Colon (tissue), 2 donors: Measurements from ENCODE around the gene SRGAP2C.
A peak's percentile ranks its signal among the peaks of the same experiment; 100 is the strongest.
"Not testable (repeated sequence)": the region's sequence is repeated elsewhere in the genome, so short reads cannot be mapped to it uniquely, and the experiment has no call there.

Experiments used
- FAIRE-seq: peaks from 2 replicates; lab custom pipeline; 2012; peaks lifted over from hg19 to GRCh38; lab: Jason Lieb, UNC
- donor health status: control.
- donor health status: control.

The SRGAP2C gene

DNA sequence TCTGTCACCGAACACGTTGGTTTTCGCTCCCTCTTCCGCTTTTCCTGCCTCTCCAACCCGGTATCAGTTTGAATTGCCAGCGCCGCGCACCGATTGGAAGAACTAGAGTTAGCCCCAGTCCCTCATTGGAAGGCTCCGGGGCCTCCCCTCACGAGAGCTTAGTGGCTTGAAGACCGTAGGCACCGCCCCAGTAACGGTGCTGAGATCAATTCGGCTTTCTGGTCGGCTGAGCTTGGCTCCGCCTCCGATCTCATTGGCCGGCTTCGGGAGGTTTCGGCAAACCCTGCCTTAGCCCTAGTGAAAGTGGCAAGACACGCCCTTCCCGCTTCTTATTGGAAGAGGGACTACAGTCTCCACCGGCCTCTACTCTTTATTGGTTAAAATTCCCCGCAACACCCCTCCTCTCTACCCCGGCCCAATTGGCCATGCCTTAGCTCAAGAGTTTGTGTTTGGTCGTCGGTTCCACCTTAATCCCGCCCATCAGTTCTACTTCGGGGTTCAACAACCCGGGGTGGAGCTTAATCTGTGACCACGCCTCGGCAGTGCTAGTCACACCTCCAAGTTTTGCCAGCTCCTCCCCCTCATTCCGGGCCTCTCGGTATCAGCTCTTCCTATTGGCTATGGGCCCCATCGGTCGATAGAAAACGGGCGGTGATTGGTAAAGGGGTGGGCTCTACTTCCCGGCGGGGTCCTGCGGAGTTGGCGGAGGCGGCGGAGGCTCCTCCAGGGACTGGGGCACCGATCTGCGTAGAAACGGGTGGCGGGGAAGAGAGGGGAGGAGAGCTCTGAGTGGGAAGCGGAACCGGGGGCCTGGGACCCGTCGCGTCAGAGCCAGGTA, at the start of gene SRGAP2C, which contains the start of gene FAM72B:
TSS of gene SRGAP2C (plus strand) at position 686 of the 838 bp plus-strand sequence. CDS start 2,472 bp downstream, outside the sequence.
TSS of gene FAM72B (minus strand) at position 51 of the 838 bp plus-strand sequence. CDS start 851 bp downstream, outside the sequence.
- FAIRE-seq: peak; percentile 62

DNA sequence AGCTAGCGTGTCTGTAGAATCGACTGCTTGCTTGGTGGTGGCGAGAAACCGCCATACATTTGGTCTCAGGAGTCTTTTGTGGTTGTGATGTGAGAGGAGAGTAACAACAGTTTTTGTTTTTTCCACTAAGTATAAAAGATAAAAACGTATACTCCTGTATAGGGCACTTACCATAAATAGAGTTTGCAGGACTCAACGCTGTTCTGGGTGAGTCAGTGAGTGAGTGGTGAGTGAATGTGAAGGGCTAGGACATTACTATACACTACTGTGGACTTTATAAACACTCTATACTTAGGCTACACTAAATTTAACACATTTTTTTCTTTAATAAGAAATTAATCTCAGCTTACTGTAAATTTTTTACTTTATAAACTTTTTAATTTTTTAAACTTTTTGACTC, 44.4 kb upstream of the SRGAP2C start:
- not testable (repeated sequence) for FAIRE-seq

- FAIRE-seq: not testable (repeated sequence)
These were observed 36.1 kb upstream of the SRGAP2C start for GRCh38 chr1:121148489-121149190.

DNA sequence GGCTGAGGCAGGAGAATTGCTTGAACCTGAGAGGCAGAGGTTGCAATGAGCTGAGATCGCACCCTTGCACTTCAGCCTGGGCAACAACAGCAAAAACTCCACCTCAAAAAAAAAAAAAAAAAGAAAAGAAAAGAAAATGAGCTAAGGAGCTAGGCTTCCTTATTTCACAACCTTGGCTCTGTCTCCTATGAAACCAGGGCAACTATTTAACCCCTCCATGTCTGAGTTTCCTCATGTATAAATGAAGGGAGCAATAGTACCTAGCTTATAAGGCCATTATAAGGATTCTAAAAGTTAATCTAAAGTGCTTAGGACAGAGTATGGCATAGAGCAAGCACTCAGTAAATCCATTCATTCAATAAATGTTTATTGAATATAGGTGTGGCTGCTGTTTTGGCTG, 33.5 kb upstream of the SRGAP2C start:
- not testable (repeated sequence) for FAIRE-seq

DNA sequence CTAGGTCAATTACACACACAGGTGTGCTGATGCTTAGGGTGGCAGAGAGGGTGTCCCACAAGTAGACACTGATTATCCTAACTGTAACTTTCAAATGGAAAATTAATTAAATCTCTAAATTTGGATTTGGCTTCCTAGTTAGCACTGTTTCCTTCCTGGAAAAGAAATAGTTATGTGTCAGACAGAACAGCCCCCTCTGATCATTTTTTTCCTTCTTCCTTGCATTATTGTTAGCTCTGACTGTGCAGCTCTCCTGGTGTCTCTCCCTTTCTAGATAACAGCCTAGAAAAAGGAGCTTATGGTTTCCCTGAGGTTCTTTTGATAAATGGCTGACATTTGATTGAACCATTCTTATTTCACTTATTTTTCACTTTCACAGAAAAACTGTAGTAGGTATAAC, 32.0 kb upstream of the SRGAP2C start:
- FAIRE-seq: not testable (repeated sequence)

- not testable (repeated sequence) for FAIRE-seq
These were observed 30.0 kb upstream of the SRGAP2C start for GRCh38 chr1:121154811-121155210.

- not testable (repeated sequence) for FAIRE-seq
These were observed 29.0 kb upstream of the SRGAP2C start for GRCh38 chr1:121155671-121156358.

DNA sequence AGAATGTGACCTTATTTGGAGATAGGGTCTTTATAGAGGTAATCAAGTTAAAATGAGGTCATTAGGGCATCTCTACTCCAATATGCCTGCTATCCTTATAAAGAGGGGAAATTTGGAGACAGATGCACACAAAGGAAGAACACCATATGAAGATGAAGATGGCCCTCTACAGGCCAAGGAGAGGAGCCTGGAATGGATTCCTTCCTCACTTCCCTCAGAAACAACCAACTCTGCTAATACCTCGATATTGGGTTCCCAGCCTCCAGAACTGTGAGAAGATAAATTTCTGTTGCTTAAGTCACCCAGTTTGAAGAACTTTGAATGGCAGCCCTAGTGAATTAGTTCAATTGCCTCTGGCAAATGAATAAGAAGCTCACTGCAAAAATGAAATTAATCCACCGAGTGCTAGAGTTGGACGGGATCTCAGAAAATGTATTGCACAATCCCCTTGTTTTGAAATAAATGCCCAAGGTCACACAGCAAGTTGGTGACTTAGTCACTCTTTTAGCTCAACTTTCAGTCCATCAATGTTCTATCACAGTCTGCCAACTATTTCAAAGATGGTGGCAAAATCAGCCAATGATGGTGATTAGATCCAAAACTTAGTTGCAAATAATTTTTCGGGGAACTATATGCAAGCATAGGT, 27.7 kb upstream of the SRGAP2C start:
- FAIRE-seq: not testable (repeated sequence)

GRCh38 chr1:121157609-121158008, 27.2 kb upstream of the SRGAP2C start:
- FAIRE-seq: not testable (repeated sequence)

DNA sequence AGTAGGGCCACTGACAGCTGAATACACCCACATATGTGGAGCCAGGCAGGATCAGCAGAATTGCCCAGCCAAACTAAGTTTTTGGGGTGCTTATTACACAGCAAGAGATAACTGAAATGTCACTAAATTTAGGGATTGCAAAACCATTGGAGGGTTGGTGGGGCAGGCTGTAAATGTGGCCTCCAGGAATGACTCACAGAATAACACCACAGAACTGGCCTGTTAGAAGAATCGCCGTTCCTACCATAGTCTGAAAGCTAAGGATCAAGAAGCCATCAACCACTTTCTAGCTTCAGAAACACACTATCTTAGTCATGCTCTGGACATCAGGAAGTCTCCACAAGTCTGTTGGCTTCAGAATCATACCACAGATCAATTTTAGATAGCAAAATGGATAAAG, 24.7 kb upstream of the SRGAP2C start:
- not testable (repeated sequence) for FAIRE-seq

GRCh38 chr1:121161199-121161901, 23.4 kb upstream of the SRGAP2C start:
- FAIRE-seq: not testable (repeated sequence)

DNA sequence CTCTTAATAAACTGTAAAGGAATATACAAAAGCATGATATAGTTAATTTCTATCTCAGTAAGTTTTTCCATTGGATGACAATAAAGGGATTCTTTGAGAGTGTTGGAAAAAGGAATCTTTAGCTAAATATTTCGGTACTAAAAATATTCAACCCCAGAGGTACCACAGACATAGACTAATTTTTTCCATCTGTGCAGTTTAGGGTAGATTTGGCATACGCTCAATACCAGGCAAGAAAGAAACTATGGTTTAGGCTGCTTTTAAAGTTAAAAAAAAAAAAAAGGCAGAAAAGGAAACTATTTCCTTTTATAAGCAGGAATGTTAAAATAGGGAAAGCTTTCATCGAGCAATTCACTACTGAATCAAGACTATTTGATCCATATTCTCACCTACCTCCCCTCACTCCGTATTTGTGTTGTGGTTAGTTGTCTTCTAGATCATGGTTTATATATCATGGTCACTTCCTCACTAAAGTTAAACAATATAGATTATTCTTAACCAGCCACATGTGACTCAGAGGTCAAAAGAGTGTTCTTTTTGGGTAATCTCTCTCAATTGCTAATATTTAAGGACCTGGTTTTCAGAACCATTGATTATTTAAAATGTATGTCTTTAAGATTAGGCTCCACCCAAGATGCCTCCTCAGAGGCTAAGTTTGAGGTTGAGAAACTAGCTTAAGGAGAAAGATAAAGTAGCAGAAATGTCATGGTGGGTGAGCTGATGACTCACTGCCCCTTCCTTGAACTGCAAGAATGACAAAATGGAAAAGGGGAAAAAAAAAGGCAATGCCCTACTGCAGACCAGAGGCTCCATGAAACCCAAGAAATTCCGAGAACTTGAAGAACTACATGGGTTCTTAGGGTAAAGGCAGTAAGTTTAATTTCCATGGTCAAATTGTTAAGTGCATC, 20.7 kb upstream of the SRGAP2C start:
- FAIRE-seq: not testable (repeated sequence)

DNA sequence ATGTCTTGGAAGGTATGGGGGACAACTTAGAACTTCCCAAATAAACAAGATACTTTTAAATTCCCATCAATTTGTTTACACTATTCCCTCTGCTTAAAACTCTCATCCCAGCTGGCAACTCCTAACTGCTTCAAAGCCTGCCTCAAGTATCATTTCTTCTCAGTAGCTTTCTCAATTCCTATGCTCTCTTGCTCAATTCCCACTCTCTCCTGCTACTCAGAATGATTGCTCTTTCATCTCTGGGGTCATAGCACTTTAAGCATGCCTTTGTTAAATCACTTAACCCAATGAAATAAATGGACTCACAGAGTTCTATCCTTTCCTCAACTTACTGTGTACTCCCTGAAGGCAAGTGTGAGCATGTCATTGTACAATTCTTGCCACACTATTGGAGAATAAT, 19.5 kb upstream of the SRGAP2C start:
- not testable (repeated sequence) for FAIRE-seq

DNA sequence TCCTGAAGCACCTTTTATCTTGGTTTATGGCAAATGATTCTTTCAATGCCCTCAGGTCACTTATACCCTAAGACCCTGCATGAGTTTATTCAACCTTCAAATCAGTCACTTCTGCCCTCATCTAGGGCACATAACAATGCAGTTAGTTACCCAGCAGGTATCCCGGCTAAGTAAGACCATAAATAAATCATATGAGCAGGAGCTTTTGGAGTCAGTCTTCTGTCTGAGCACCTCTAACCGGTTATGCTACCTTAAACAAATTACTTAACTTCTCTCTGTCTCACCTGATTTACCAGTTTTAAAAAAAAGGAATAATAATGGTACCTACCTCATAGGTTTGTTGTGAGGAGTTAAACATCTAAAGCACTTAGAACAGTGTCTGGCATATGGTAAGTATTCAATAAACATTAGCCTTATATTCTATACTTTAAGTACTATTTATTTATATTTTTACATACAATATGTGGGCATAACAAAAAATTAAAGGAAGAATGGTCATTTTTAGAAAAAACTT, 17.5 kb upstream of the SRGAP2C start:
- FAIRE-seq: not testable (repeated sequence)

DNA sequence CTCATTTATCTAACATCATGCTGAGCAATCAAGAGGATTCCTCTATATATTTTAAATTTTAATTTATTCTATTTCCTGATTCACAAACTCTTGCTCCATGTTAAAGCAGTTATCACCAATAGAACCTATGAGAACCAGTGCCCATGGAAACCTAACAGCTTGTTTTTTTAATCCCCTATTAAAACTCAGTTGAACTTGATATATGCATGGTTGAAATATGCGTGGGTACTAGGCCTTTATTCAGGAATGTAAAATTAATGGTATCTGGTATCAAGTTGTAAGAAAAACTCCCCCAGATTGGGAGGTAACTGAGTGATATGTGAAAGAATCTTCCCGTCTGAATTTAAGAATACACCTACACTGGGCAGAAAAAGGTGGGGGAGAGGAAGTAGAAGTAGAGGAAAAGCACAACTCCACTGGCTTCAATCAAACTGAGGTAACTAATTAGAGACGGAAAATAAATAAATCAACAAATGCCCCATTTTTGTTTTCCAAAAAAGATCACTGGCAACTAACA, 16.6 kb upstream of the SRGAP2C start:
- not testable (repeated sequence) for FAIRE-seq

GRCh38 chr1:121176649-121177048, 8.1 kb upstream of the SRGAP2C start:
- not testable (repeated sequence) for FAIRE-seq

GRCh38 chr1:121178197-121178596, 6.6 kb upstream of the SRGAP2C start:
- not testable (repeated sequence) for FAIRE-seq

GRCh38 chr1:121183867-121184266, 908 bp upstream of the SRGAP2C start:
- not testable (repeated sequence) for FAIRE-seq

DNA sequence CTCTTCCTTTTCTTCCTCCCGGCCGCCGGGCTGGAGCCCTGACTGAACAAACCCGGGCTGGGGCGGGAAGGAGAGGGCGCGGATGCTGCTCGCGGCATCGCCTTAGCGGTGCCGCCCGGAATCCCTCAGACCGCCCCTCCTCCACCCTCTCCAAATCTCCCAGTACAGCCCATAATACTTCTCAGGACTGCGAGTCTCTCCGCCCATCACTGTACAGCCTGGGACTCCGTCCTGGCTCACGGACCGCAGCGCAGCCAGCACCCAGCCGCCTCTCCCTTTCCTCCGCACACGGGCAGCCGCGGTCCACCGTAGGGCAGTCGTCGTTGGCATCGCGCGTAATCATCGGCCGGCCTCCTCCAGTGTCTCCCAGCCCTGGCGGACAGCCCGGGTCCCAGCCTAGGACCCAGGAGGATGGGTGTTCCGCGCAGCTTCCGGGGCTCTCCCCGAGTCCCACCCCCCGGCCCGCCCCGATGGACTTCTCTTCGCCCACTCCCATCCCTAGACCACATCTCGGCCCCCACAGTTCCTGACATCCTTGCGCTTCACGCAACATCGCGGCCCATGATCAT, 449 bp downstream of the SRGAP2C start:
- FAIRE-seq: not testable (repeated sequence)
